Adrenal gland (tissue), 5 donors: Measurements from ENCODE around the gene GSTT2B.
"Not testable (repeated sequence)": the region's sequence is repeated elsewhere in the genome, so short reads cannot be mapped to it uniquely, and the experiment has no call there.

Experiments used
- CTCF ChIP-seq, 6 experiments: fragments of 450-650 bp in 4 of 6; fragments of 200-600 bp in 2 of 6; sonication (generic) in 1 of 6; IDR thresholded peaks; 1 replicate in 5 of 6; 2 replicates in 1 of 6; pipeline versions ENCODE4 v1.5.1 to v1.8.0; 2016 to 2021; ENCODE audit warnings: antibody characterized with exemption in 6 of 6, mild to moderate bottlenecking in 2 of 6, moderate library complexity in 1 of 6
- POLR2A ChIP-seq, 2 donors: fragments of 450-650 bp; IDR thresholded peaks; one replicate each; pipeline ENCODE4 v1.6.1; 2017; ENCODE audit warnings: antibody characterized with exemption in 2 of 2, mild to moderate bottlenecking in 2 of 2, moderate library complexity in 1 of 2
- donor health status: DM: no; HTN: no; CAD: no.

- TF ChIP-seq CTCF, POLR2A (IDR thresholded peaks at IDR 0.05): not testable (repeated sequence)
These were observed 6.0 kb downstream of the GSTT2B start for GRCh38 chr22:23954991-23955305.
